OCI-LY7 (cell line): ENCODE measurements around the gene PARVB.

ENCODE experiments used
- CTCF ChIP-seq: fragments of 200-600 bp; sonication (generic); conservative IDR thresholded peaks from 2 replicates; pipeline ENCODE4 v1.5.1; 2014; ENCODE audit warnings: mild to moderate bottlenecking, antibody characterized with exemption, low read length, moderate library complexity, mixed read lengths
- EZH2phosphoT487 ChIP-seq: fragments of 200-600 bp; sonication (generic); IDR thresholded peaks from 2 replicates; pipeline ENCODE4 v1.6.1; 2018; ENCODE audit warnings: low read depth, borderline replicate concordance, mild to moderate bottlenecking, mixed run types, antibody characterized with exemption, low read length, moderate library complexity, mixed read lengths

DNA sequence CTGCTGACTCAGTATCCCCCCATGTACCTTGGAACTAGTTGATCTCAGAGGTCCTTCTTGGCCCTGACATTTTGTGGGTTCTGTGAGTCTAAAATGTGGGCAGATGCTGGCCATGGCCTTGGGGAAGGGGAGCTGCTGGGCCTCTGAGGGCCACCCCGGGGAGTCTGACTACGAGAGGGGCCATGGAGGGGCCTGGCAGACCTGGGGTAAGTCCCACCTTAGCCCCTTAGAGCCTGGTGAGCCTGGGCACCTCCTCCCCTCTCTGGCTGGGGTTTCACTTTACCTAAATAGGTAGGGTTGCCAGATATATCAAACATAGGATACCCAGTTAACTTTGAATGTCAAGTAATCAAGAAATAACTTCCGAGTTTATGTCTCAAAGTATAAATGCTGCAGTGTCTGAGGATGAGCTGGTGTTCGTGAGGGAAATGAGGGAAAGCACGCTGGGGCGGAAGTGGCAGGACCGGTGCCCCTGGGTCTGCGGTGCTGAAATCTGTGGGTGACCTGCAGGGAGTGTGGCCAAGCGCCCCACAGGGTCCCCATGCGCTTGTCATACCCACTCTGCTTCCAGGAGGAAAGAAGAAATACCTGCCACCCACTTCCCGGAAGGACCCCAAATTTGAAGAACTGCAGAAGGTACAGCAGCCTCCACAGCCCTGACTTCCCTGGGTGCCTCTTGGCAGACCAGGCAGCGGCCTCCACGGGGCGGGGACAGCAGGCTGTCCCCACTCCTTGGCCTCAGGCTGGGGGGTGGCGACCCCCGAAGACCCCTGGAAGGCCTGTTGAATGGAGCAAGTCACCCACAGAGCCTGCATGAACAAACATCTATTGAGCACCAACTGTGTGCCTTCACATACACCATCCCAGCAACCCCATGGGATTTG, 161.4 kb downstream of the PARVB start:
- no peak for TF ChIP-seq CTCF
- no peak for TF ChIP-seq EZH2phosphoT487
